ENCODE data around the gene ZFP2.
"Not testable (repeated sequence)": the region's sequence is repeated elsewhere in the genome, so short reads cannot be mapped to it uniquely, and the experiment has no call there.

- TF ChIP-seq POLR2AphosphoS5 (IDR thresholded peaks at IDR 0.05) = not testable (repeated sequence)
- TF ChIP-seq, protein P1, sequence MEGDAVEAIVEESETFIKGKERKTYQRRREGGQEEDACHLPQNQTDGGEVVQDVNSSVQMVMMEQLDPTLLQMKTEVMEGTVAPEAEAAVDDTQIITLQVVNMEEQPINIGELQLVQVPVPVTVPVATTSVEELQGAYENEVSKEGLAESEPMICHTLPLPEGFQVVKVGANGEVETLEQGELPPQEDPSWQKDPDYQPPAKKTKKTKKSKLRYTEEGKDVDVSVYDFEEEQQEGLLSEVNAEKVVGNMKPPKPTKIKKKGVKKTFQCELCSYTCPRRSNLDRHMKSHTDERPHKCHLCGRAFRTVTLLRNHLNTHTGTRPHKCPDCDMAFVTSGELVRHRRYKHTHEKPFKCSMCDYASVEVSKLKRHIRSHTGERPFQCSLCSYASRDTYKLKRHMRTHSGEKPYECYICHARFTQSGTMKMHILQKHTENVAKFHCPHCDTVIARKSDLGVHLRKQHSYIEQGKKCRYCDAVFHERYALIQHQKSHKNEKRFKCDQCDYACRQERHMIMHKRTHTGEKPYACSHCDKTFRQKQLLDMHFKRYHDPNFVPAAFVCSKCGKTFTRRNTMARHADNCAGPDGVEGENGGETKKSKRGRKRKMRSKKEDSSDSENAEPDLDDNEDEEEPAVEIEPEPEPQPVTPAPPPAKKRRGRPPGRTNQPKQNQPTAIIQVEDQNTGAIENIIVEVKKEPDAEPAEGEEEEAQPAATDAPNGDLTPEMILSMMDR (IDR thresholded peaks at IDR 0.05) = not testable (repeated sequence)
Measured at GRCh38 chr5:178883115-178883694, 12.5 kb upstream of the ZFP2 start.
